GM12864 (cell line): ENCODE results near the gene PDZD7.

ENCODE experiments used
- DNase-seq: peaks from one replicate; pipeline ENCODE4 v3.0.0-alpha.2; 2011; ENCODE audit warnings: low read depth
- H3K4me3 ChIP-seq: 2 replicates; pipeline ENCODE4 v1.5.1; 2011; ENCODE audit warnings: mild to moderate bottlenecking, low read depth, low read length, control low read depth
- CTCF ChIP-seq: IDR thresholded peaks from 2 replicates; pipeline ENCODE4 v1.5.1; 2011; ENCODE audit warnings: low read depth, mild to moderate bottlenecking, moderate library complexity, low read length, control low read depth, inconsistent platforms; ENCODE audit errors: missing control alignments

Gene PDZD7

GRCh38 chr10:101053516-101053915 lies 22.6 kb upstream of the PDZD7 start:
- H3K4me3 ChIP-seq = no peak overlapping the region
- TF ChIP-seq CTCF = no peak
- no peak for DNase-seq

GRCh38 chr10:101052285-101052684 lies 21.4 kb upstream of the PDZD7 start:
- no peak for TF ChIP-seq CTCF
- no peak overlapping the region for H3K4me3 ChIP-seq
- DNase-seq = no peak

GRCh38 chr10:101050208-101051069 lies 19.5 kb upstream of the PDZD7 start:
- H3K4me3 ChIP-seq = peak overlapping the region; percentile 2
- no peak for DNase-seq
- TF ChIP-seq CTCF = peak; percentile 85

- DNase-seq = no peak
- H3K4me3 ChIP-seq = no peak overlapping the region
- TF ChIP-seq CTCF = no peak
Observed at GRCh38 chr10:101047961-101048892, 17.3 kb upstream of the PDZD7 start.

- no peak for TF ChIP-seq CTCF
Observed at GRCh38 chr10:101047268-101047667, 16.3 kb upstream of the PDZD7 start.

GRCh38 chr10:101046332-101047238 lies 15.7 kb upstream of the PDZD7 start:
- DNase-seq = no peak
- no peak for TF ChIP-seq CTCF
- no peak overlapping the region for H3K4me3 ChIP-seq

More at GRCh38 chr10:101047268-101047667, 16.3 kb upstream of the PDZD7 start:
- no peak overlapping the region for H3K4me3 ChIP-seq
- DNase-seq = no peak
